Activated CD8-positive, alpha-beta memory T cell treated with anti-CD3 and anti-CD28 coated beads for 36 hours (primary cell): ENCODE data around the gene SUSD3. TPM values are rescaled to one million over a fixed set of nuclear protein-coding genes. Genes with fewer than 3 reads are reported as not detected.

Experiments used
- CTCF ChIA-PET: fragments of 350-600 bp; sonication (Branson Sonifier 250); formaldehyde crosslinking; loops from one replicate; lab custom pipeline; 2021; ENCODE audit warnings: antibody characterized with exemption; lab: Charles Lee
- POLR2A ChIA-PET: fragments of 350-600 bp; sonication (Branson Sonifier 250); formaldehyde crosslinking; loops from one replicate; lab custom pipeline; 2021; ENCODE audit warnings: antibody characterized with exemption; lab: Charles Lee
- total RNA-seq, 2 experiments: library from RNA; stranded (reverse); gene quantifications; one replicate each; pipeline ENCODE4 v1.2.3, GENCODE V29; 2021

SUSD3 gene
- total RNA-seq, 2 experiments from 2014 or later = 15.4 to 15.7 TPM

- CTCF ChIA-PET = interaction anchor here (1.9 to 4.1 kb wide), 3 partner anchors 11 to 127 kb away, joined by 5 to 13 read pairs (median 13); no protein-coding TSS in a partner anchor
- POLR2A ChIA-PET = no interaction called here
Measured at GRCh38 chr9:93130861-93131481, 72.5 kb downstream of the SUSD3 start.

- POLR2A ChIA-PET = no interaction called here
- CTCF ChIA-PET = interaction anchor here (3.1 to 4.1 kb wide), 2 partner anchors 12 to 22 kb away, joined by 13 read pairs; no protein-coding TSS in a partner anchor
Measured at GRCh38 chr9:93131599-93132286, 73.2 kb downstream of the SUSD3 start.

GRCh38 chr9:93132287-93132927, 73.9 kb downstream of the SUSD3 start:
- POLR2A ChIA-PET = no interaction called here
- CTCF ChIA-PET = interaction anchor here (1.4 to 3.1 kb wide), 2 partner anchors 13 to 23 kb away, joined by 6 to 13 read pairs; no protein-coding TSS in a partner anchor

GRCh38 chr9:93132946-93133680, 74.6 kb downstream of the SUSD3 start:
- ChIA-PET POLR2A (interaction anchor here (0.6 to 1.5 kb wide), 7 partner anchors 9 to 367 kb away, joined by 3 to 6 read pairs (median 4); no protein-coding TSS in a partner anchor), CTCF (interaction anchor here (0.8 to 1.5 kb wide), 4 partner anchors 13 to 130 kb away, joined by 3 to 9 read pairs (median 4); no protein-coding TSS in a partner anchor)

- POLR2A ChIA-PET = interaction anchor here (0.6 to 1.5 kb wide), 11 partner anchors 8 to 367 kb away, joined by 3 to 10 read pairs (median 4); no protein-coding TSS in a partner anchor
Measured at GRCh38 chr9:93133681-93134014, 75.1 kb downstream of the SUSD3 start.

GRCh38 chr9:93134015-93134739, 75.7 kb downstream of the SUSD3 start, which contains the start of gene NINJ1:
TSS of gene NINJ1 (minus strand) at chr9:93134251. CDS start at chr9:93134217, 34 bp downstream.
- ChIA-PET POLR2A (interaction anchor here (0.5 to 1.5 kb wide), 14 partner anchors 8 to 329 kb away, joined by 3 to 10 read pairs (median 3); no protein-coding TSS in a partner anchor), CTCF (interaction anchor here (0.8 to 1.5 kb wide), 5 partner anchors 14 to 131 kb away, joined by 3 to 9 read pairs (median 3); no protein-coding TSS in a partner anchor)

More at GRCh38 chr9:93133681-93134014, 75.1 kb downstream of the SUSD3 start:
- CTCF ChIA-PET = interaction anchor here (0.8 to 1.5 kb wide), 5 partner anchors 14 to 130 kb away, joined by 3 to 9 read pairs (median 3); no protein-coding TSS in a partner anchor

Other genes with a start within 250 kb of the SUSD3 start
- 1 to 10 TPM; 6.4 to 7.0 TPM for gene ZNF484, start 180.7 kb upstream of the SUSD3 start, total RNA-seq
- 10 to 100 TPM; 36.4 to 37.8 TPM for gene FGD3, start 111.2 kb upstream of the SUSD3 start, total RNA-seq
- 10 to 100 TPM; 41.8 to 42.6 TPM for gene CARD19, start 37.5 kb downstream of the SUSD3 start, total RNA-seq
- 10 to 100 TPM; 66.3 to 67.0 TPM for gene NINJ1, start 75.5 kb downstream of the SUSD3 start, total RNA-seq
- gene WNK2, start 125.4 kb downstream of the SUSD3 start, total RNA-seq = under 1 TPM; 0.31 to 0.55 TPM